HUDEP-2 (cell line): ENCODE measurements around the gene GLB1L3.
A peak's percentile ranks its signal among the peaks of the same experiment; 100 is the strongest.
"Not testable (repeated sequence)": the region's sequence is repeated elsewhere in the genome, so short reads cannot be mapped to it uniquely, and the experiment has no call there.

Experiments used
- DNase-seq, 76 experiments: peaks; one replicate each; lab custom pipeline; 2025; ENCODE audit not compliant: unreplicated experiment in 76 of 76; lab: John Stamatoyannopoulos, UW

The GLB1L3 gene

DNA sequence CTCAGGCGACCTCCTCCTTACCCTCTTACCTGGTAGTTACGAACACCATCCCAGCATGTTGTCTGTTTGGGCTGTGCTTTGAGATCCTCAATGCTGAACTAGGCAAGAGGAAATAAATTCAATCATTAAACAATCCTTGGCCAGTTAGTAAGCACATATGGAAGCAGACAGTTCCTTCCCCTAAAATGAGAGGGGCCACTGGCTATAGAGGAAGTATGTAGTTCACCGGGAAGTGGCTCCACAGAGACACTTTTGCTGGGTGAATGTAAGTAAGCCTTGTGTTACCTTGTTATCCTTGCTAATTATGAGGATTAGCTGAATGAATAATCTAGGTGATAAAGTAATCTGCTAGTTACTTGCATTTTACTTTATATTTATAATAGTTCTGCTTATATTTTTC lies 25.9 kb upstream of the GLB1L3 start:
- DNase-seq = no peak

DNA sequence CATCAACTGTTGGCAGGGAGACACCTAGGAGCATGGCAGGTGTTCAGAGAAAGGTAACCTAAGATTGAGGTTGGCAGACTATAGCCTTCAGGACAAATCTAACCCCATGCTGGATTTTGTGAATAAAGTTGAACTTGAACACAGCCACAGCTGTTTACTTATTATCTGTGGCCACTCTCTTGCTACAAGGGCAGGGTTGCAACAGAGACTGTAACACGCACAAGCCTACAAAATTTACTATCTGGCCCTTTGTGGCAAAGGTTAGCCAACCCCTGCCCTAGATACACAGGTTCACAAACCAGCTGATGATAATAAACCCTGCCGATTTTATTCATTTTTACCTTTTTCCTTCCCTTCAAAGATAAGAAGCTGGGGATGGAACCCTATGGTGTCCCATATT lies 25.5 kb upstream of the GLB1L3 start:
- DNase-seq = no peak

GRCh38 chr11:134252346-134253187 lies 23.6 kb upstream of the GLB1L3 start:
- DNase-seq = peak in 6 of 76 experiments; percentile 16 to 53 (median 33)

DNA sequence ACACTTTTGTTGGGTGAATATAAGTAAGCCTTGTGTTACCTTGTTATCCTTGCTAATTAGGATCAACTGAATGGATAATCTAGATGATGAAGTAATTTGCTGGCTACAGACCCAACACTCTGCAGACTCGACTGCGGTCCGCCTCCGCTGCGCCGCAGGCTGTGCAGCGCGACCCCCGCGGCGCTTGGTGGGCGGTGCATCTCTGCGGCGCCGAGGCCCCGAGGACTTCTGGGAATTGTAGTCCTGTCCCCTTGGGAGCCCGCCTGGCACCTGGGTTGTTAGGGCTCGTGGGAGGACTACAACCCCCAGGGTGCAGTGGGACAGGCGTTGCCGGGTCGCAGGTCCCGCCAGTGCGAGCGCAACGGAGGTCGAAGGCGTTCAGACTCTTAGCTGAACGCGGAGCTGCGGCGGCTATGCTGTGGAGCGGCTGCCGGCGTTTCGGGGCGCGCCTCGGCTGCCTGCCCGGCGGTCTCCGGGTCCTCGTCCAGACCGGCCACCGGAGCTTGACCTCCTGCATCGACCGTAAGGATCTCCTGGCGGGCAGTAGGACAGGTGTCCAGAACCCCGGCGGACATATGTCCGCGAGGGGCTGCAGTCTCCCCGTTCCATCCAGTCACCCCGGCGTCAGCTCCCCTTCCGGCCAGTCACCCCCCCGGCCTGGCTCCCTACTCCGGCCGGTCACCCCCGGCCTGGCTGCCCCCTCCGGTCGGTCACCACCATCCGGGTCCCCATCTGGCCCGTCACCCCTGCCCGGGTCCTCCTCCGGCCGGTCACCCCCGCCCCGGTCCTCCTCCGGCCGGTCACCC lies 22.8 kb upstream of the GLB1L3 start, which contains the start of the genes ACAD8 and THYN1:
Gene ACAD8 (plus strand): TSS at position 381 of the 806 bp plus-strand sequence. CDS start 33 bp downstream, at position 414.
Gene THYN1 (minus strand): TSS at position 165 of the 806 bp plus-strand sequence. CDS start 470 bp downstream, outside the sequence.
- DNase-seq = peak in 75 of 76 experiments; percentile 28 to 96 (median 91)

DNA sequence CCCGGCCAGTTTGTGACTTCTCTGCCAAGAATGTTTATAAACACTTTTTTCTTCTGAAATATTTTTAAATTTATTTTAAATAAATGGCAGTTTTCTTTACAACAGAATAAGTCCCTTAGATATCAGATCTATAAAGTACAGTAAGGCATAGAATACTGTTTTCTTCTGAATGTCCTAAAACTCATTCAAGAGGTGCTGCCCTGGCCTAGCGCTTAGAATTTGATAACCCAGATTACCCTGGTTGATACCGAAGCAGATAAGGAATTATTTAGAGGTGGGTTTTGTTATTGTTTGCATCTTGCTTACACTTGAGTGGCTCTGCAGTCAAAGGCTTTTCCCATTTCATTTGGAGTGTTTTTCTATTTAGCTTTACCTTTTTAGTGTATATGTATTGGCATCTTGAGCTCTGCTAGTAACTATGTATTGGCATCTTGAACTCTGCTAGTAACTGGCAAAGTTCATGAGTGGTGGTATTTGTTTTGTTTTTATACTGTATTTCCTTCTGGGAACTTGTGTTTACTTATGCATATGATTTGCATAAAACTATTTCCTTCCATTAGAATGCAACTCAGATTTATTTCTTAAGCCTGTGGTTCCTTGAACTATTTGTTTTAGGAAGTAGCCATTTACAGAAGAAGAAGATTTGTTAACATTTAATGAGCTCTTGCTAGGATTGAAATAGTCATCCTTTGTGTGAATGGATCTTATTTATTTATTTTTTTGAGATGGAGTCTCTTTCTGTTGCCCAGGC lies 21.6 kb upstream of the GLB1L3 start:
- no peak for DNase-seq

- not testable (repeated sequence) for DNase-seq
Measured at GRCh38 chr11:134255184-134255561, 21.0 kb upstream of the GLB1L3 start.

GRCh38 chr11:134257101-134257500 lies 19.1 kb upstream of the GLB1L3 start:
- DNase-seq = no peak

DNA sequence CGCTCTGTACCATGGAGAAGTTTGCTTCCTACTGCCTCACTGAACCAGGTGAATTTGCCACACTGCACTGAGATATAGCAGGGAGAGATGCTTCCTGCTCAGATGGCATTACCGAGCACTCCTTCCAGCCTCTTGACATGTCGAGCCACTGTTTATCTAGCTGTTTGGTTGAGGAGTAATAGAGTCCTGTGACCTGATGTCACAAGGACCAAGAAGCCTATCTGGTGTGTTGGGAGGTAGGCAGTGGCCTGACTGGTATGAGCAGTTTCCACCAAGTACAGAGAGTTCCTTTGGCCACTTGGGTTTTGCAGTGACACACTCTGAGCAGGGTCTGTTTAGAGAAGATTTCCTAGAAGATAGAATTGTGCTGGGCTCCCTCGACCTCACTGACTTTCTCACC lies 17.6 kb upstream of the GLB1L3 start:
- DNase-seq = no peak

DNA sequence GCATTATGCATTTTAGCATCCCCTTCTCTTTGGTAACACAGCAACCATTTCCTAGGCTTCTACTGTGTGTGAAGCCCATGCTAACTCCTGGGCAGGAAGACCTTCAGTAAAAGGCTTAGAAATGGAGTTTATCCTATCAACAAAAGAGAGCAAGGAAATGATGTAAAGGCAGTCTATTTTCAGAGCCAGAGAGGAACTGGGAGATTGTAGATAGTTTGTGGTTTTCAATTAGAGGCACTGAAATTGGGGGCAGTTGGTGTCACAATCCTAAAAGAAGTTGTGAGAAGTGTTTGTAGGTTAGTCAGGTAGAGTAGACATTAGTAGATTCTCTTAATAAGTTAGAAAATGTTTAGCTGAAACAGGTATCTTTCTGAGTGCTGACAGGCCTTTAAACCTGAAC lies 15.7 kb upstream of the GLB1L3 start:
- DNase-seq = no peak

DNA sequence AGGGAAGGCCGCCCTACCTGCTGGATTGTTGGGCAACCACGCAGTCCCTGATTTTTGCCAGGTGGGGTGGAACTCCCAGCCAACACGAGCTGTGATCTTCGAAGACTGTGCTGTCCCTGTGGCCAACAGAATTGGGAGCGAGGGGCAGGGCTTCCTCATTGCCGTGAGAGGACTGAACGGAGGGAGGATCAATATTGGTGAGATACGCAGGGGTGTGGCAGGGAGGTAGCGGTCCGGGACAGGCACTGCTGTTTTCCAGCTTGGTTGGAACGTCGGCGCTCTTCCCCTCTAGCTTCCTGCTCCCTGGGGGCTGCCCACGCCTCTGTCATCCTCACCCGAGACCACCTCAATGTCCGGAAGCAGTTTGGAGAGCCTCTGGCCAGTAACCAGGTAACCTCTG lies 15.2 kb upstream of the GLB1L3 start:
- no peak for DNase-seq

GRCh38 chr11:134261626-134262488 lies 14.3 kb upstream of the GLB1L3 start:
- peak in 23 of 76 experiments; percentile 3 to 53 (median 17) for DNase-seq

- no peak for DNase-seq
Measured at GRCh38 chr11:134264966-134265764, 11.0 kb upstream of the GLB1L3 start.

DNA sequence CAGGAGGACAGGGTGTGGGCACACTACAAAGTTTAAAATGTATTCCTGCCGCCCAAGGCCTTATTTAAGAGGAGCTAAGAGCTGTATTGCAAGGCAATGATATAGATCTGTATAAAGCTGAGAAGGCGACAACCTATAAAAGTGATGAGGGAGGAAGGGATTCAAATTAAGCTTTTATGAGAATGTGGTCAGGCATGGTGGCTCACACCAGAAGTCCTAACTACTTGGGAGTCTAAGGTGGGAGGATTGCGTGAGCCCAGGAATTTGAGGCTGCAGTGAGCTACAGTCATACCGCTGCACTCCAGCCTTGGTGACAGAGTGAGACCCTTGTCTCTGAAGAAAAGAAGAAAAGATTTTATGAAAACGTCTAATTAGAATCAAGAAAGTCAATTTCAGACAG lies 9.7 kb upstream of the GLB1L3 start:
- DNase-seq = no peak

DNA sequence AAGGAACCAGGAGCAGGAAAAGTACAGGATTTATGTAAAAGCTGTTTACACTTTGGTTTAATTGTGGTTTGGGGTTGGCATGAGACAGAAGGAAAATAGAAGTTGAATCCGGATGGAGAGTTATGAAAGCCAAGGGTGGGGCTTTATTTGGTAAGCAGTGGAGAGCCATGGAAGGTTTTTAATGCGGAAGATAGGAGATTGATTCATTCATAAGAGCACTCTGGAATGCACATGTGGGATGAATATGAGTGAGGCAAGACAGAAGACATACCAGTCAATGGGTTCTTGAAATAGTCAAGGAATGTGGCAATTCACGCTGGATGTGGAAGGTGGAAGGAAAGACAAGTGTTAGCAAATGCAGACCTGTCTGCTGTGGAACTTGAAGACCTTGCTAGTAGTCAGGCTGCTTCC lies 9.3 kb upstream of the GLB1L3 start:
- no peak for DNase-seq

DNA sequence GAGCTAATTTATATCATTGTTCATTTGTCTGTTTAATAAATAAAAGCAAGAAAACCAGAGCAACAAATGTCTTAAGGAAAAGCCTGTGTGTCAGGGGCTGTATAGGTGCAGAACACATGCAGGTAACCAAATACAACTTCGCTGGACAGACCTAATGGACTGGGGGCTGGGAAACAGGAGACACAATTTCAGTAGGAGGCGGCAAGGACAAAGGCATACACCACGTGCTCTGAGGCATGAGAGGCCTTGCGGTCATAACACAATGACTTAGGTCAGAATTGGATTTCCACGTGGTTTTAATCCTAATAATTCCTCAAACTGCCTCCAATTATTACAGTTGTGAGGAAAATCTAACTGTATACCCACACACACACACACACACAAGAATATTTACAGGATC lies 8.7 kb upstream of the GLB1L3 start:
- DNase-seq = no peak

DNA sequence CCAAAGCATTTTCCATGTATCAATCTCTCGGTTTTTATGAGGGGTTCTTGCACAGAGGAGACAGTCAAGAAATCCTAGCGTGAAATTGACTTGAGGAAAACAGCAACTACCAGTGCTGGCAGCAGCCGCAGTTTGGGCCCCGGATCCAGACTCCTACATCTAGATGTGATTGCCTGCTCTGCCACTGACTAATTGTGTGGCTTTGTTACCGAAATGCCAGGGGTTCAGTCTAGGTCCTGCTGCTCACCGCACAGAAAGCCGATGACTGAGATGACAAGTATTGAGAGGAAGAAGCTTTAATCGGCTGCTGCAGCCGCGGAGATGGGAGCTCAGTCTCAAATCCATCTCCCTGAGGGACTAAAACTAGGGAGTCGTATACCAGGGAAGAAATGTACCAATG lies 8.2 kb upstream of the GLB1L3 start:
- no peak for DNase-seq

GRCh38 chr11:134270250-134270714 lies 5.9 kb upstream of the GLB1L3 start:
- peak in 2 of 76 experiments; percentile 1 to 4 for DNase-seq

GRCh38 chr11:134271978-134272377 lies 4.2 kb upstream of the GLB1L3 start:
- DNase-seq = no peak
